Activated T-cell treated with anti-CD3 and anti-CD28 coated beads, Interleukin-2, amount 50 U/mL, for 1 hour (primary cell): ENCODE measurements around the gene STRBP.
A peak's percentile ranks its signal among the peaks of the same experiment; 100 is the strongest.
"Not testable (repeated sequence)": the region's sequence is repeated elsewhere in the genome, so short reads cannot be mapped to it uniquely, and the experiment has no call there.

ENCODE experiments used
- DNase-seq: peaks from one replicate; pipeline ENCODE4 v3.0.0-alpha.2; 2020

The STRBP gene

GRCh38 chr9:123246534-123246933 lies 21.9 kb downstream of the STRBP start:
- DNase-seq: no peak

DNA sequence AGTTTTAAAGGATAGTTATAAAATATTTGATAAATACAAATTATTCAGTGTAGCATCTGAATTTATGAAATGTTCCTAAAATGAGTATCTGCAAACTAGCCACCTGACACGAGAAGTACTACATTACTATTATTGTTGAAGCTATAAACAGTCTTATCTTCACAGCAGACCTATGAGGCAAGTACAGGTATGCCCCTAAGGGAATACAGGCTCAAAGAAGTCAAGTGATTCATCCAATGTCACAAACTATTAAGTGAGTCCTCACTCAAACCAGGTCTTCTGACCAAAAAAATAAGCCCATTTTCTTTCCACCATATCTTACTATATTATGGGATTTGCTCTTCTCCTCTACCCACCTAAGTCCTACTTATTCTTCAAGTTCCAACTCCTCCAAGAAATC lies 28.7 kb downstream of the STRBP start:
- DNase-seq: no peak

GRCh38 chr9:123238365-123238764 lies 30.0 kb downstream of the STRBP start:
- no peak for DNase-seq

GRCh38 chr9:123237220-123237619 lies 31.2 kb downstream of the STRBP start:
- no peak for DNase-seq

DNA sequence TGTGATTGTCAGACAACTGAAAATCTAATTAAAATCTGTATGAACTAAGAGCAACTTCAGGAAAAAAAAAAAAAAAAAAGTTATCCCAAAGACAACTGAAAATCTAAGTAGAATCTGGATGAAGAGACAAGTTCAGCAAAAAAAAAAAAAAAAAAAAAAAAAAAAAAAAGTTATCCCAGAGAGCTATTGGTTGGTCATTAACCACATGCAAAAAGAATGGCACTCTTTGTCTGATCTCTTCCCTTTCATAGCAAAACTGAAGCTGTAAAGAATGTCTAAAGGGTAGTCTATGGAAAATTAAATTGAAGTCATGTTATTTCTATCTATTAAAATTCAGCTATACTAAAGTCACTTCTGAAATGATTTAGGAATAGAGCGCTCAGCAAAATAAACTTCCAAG lies 32.9 kb downstream of the STRBP start:
- no peak for DNase-seq

- DNase-seq: no peak
These were observed 33.5 kb downstream of the STRBP start for GRCh38 chr9:123234853-123235252.

DNA sequence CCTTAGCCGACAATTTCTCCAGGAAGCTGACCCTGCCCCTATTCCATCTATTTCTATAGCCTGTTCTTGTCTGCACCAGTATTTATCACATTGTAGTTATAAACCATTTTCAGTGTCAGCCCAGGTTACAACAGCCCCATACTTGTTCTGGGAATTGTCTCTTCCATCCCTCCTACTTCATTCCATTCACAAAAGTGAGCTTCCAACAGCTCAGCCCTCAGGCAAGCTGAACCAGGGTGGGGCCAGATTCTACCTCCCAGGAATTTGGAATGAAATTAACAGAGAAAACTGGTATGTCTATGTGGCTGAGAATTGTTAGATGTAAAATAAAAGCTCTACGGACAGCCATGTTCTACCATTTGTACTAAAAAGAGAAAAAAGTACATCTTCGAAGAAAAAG lies 36.1 kb downstream of the STRBP start:
- DNase-seq: no peak

- no peak for DNase-seq
These were observed 37.0 kb downstream of the STRBP start for GRCh38 chr9:123231421-123231820.

DNA sequence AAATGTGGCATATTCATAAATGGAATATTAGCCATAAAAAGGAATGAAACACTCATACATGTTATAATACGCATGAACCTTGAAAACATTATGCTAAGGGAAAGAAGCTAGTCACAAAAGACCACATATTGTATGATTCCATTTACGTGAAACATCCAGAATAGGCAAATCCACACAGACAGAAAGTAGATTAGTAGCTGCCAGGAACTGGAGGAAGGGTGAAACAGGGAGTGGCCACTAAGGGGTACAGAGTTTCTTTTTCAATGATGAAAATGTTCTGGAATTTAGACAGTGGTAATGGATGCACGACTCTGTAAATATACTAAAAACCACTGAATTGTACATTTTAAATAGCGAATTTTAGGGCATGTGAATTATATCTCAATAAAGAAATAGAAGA lies 39.4 kb downstream of the STRBP start:
- no peak for DNase-seq

DNA sequence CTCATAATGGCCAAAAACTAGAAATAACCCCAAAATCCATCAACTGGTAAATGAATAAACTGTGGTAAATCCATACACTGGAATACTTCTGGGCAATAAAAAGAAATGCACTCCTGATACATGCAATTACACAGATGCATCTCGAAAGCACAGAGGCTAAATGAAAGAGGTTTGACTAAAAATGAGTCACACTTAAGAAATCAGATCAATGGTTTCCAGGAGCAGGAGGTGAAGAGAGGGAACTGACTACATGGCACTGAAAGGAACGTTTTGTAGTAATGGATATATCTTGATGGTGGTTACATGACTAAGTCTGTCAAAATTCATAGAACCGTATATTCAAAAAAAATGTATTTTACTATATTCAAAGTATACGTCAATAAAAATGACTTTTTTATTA lies 42.4 kb downstream of the STRBP start:
- DNase-seq: no peak

DNA sequence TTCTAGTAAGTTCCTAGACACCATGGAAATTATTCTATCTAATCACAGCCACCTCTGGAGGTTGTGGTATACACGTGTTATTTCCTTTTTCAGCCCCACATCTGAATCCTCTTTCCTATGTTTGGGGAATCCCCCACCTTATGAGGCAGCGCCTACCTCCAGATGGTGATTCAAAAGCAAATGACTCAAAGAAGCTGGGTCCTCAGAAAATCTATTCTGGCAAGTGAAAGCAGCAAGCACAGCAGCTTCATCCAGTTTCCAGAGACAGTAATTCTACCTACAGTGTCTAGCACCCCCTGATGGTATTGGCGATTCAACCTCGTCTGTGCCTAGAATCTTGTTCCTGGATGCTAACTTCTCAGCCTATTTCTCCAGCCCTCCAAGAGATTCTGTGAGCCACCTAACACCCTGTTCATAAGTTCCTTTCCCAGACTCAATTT lies 43.0 kb downstream of the STRBP start:
- peak; percentile 36 for DNase-seq

DNA sequence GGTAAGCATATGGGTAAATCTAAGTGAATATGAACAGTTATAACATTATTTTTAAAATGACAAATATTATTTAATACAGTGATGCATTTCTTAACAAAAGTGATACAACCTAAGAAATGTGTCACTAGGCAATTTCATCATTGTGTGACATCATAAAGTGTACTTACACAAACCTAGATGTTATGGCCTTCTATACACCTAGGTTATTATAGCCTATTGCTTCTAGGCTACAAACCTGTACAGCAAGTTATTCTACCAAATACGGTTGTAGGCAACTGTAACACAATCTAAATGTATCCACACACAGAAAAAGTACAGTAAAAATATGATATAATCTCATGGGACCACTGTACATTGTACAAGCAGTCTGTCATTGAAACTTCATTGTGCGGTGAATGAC lies 48.3 kb downstream of the STRBP start:
- no peak for DNase-seq

- no peak for DNase-seq
These were observed 49.6 kb downstream of the STRBP start for GRCh38 chr9:123218831-123219230.

- DNase-seq: no peak
These were observed 51.2 kb downstream of the STRBP start for GRCh38 chr9:123217128-123217654.

GRCh38 chr9:123216251-123216797 lies 52.1 kb downstream of the STRBP start:
- DNase-seq: no peak

DNA sequence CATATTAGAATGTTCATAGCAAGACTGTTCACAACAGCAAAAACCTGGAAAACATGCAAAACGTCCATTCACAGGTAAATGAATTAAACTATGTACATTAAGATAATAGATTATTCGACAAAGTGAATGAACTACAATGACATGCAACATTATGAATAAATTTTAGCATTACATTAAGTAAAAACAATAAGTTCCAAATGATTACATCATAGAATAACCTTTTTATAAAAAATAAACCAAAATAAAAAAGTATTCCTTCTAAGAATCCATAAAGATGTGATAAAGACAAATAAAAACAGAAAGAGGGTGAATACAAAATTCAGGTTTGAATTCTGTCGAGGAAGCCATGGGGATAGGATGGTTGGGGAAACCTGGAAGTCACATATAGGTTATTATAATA lies 57.3 kb downstream of the STRBP start:
- no peak for DNase-seq

DNA sequence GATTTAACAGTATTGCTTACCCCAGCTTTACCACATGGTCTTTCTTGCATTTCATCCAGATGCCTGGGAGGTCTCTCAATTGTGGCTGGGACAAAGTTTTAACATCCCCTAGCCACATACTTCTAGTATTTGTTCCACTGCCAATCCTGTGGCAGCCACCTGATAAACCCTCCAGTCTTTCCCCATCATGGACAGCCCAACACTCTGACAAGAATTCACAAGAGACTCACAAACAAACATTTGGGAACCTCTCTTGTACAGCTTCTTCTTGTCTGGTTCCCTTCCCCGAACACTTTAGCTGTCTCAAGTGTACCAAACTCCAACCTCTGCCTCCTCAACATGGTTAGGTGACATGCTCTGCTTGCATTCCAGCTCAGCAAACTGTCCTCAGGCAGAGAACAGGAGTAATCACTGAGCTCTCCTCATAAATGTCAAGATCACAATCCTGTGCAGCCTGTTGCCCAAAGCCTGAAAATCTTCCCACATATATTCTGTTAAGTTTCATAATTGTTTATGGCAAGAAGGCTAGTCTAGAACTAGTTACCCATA lies 59.7 kb downstream of the STRBP start:
- DNase-seq: no peak

- DNase-seq: no peak
These were observed 62.3 kb downstream of the STRBP start for GRCh38 chr9:123206065-123206464.

GRCh38 chr9:123201083-123201482 lies 67.3 kb downstream of the STRBP start:
- DNase-seq: no peak

DNA sequence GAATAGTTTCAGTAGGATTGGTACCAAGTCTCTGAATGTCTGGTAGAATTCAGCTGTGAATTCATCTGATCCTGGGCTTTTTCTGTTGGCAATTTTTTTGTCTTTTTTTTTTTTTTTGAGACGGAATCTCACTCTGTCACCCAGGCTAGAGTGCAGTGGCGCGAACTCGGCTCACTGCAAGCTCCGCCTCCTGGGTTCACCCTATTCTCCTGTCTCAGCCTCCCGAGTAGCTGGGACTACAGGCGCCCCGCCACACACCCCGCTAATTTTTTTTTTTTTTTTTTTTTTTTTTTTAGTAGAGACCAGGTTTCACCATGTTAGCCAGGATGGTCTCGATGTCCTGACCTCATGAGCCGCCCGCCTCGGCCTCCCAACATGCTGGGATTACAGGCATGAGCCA lies 67.9 kb downstream of the STRBP start:
- not testable (repeated sequence) for DNase-seq

GRCh38 chr9:123196124-123196523 lies 72.3 kb downstream of the STRBP start:
- DNase-seq: no peak

GRCh38 chr9:123194023-123194422 lies 74.4 kb downstream of the STRBP start:
- no peak for DNase-seq

DNA sequence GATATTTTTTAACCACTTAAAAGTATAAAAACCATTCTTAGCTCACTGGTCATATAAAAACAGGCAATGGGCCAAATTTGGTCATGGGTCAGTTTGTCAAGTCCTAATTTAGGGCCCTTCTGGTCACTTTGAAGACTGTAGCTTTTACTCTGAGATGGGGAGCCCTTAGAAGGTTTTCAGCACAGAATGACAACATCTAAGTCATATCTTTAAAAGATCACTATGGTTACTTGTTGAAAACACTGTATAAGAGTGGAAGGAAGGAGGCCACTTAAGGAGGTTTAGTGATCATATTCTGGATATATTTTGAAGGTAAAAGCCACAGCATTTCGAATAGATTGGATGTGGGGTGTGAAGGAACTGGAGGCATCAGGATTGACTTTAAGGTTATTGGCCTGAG lies 76.7 kb downstream of the STRBP start:
- no peak for DNase-seq

GRCh38 chr9:123191260-123191659 lies 77.1 kb downstream of the STRBP start:
- no peak for DNase-seq

- DNase-seq: no peak
These were observed 81.3 kb downstream of the STRBP start for GRCh38 chr9:123187131-123187530.
